ENCODE measurements around the gene PXYLP1. TPM values are rescaled to one million over a fixed set of nuclear protein-coding genes. Genes with fewer than 3 reads are reported as not detected.
A peak's percentile ranks its signal among the peaks of the same experiment; 100 is the strongest.

The PXYLP1 gene
- total and polyA plus RNA-seq, 3 experiments from 2014 or later: 6.6 to 9.5 (median 7.6) TPM

- ChIA-PET CTCF (interaction anchor here (0.9 to 2.5 kb wide), 2 partner anchors 29 to 223 kb away, joined by 3 to 8 read pairs; no protein-coding TSS in a partner anchor), POLR2A (no interaction called here)
- H3K27ac ChIP-seq (ENCODE audit: low read depth, low read length): no peak overlapping the region
- peaks cover 54% of the 10 kb centered on the region for H3K4me1 ChIP-seq (ENCODE audit: insufficient read depth, low read length)
- peak in 1 of 5 donors; percentile 31 for DNase-seq
- Mint-ChIP-seq H3K27me3 (no peaks in the 10 kb centered on the region), H3K4me1 (peaks cover 48 to 84% (median 59%) of the 10 kb centered on the region in 3 donors), H3K27ac (peak overlapping the region in 7 of 8 donors; percentile 16 to 85 (median 81)), H3K4me3 (peak overlapping the region in 5 of 7 donors; percentile 0 to 43 (median 31)), H3K9me3 (no peaks in the 10 kb centered on the region), H3K36me3 (peaks cover 0 to 16% (median 16%) of the 10 kb centered on the region in 3 donors)
- no peaks in the 10 kb centered on the region for H3K36me3 ChIP-seq (ENCODE audit: insufficient read depth, low read length)
- no peak overlapping the region for H3K4me3 ChIP-seq (ENCODE audit: low read length)
- no peaks in the 10 kb centered on the region for H3K27me3 ChIP-seq (ENCODE audit: insufficient read depth, low read length, poor library complexity, severe bottlenecking)
- H3K9me3 ChIP-seq (ENCODE audit: low read length): no peaks in the 10 kb centered on the region
Measured at GRCh38 chr3:141237701-141238521, 6.3 kb downstream of the PXYLP1 start.

- no peaks in the 10 kb centered on the region for H3K27me3 ChIP-seq (ENCODE audit: insufficient read depth, low read length, poor library complexity, severe bottlenecking)
- DNase-seq: no peak
- Mint-ChIP-seq H3K27me3 (no peaks in the 10 kb centered on the region), H3K4me3 (no peak overlapping the region), H3K9me3 (no peaks in the 10 kb centered on the region), H3K4me1 (peaks cover 45 to 74% (median 51%) of the 10 kb centered on the region in 3 donors), H3K27ac (peak overlapping the region in 2 of 8 donors; percentile 35 to 47), H3K36me3 (peaks cover 0 to 19% (median 16%) of the 10 kb centered on the region in 3 donors)
- H3K9me3 ChIP-seq (ENCODE audit: low read length): no peaks in the 10 kb centered on the region
- no peak overlapping the region for H3K27ac ChIP-seq (ENCODE audit: low read depth, low read length)
- no peaks in the 10 kb centered on the region for H3K36me3 ChIP-seq (ENCODE audit: insufficient read depth, low read length)
- CTCF ChIA-PET: interaction anchor here (1.0 to 1.4 kb wide), 3 partner anchors 8 to 40 kb away, joined by 3 to 4 read pairs (median 3); partner anchors contain the start of gene PXYLP1
- H3K4me1 ChIP-seq (ENCODE audit: insufficient read depth, low read length): peaks cover 47% of the 10 kb centered on the region
- H3K4me3 ChIP-seq (ENCODE audit: low read length): no peak overlapping the region
- POLR2A ChIA-PET: no interaction called here
Measured at GRCh38 chr3:141239511-141240281, 8.1 kb downstream of the PXYLP1 start.

- peaks cover 43 to 68% (median 46%) of the 10 kb centered on the region in 3 donors for H3K4me1 Mint-ChIP-seq
- peak overlapping the region in 1 of 8 donors; percentile 35 for H3K27ac Mint-ChIP-seq
- peaks cover 0 to 14% (median 14%) of the 10 kb centered on the region in 3 donors for H3K36me3 Mint-ChIP-seq
- H3K27me3 Mint-ChIP-seq: no peaks in the 10 kb centered on the region
- H3K9me3 Mint-ChIP-seq: no peaks in the 10 kb centered on the region
- ChIA-PET POLR2A (no interaction called here), CTCF (interaction anchor here (1.0 to 1.4 kb wide), 4 partner anchors 8 to 39 kb away, joined by 3 to 7 read pairs (median 4); partner anchors contain the start of gene PXYLP1)
- H3K4me3 Mint-ChIP-seq: no peak overlapping the region
- Histone ChIP-seq H3K4me1 (ENCODE audit: insufficient read depth, low read length) (peaks cover 45% of the 10 kb centered on the region), H3K27ac (ENCODE audit: low read depth, low read length) (no peak overlapping the region), H3K36me3 (ENCODE audit: insufficient read depth, low read length) (no peaks in the 10 kb centered on the region), H3K4me3 (ENCODE audit: low read length) (no peak overlapping the region), H3K27me3 (ENCODE audit: insufficient read depth, low read length, poor library complexity, severe bottlenecking) (no peaks in the 10 kb centered on the region), H3K9me3 (ENCODE audit: low read length) (no peaks in the 10 kb centered on the region)
- no peak for DNase-seq
Measured at GRCh38 chr3:141240286-141240685, 8.7 kb downstream of the PXYLP1 start.

GRCh38 chr3:141240687-141241615 lies 9.3 kb downstream of the PXYLP1 start:
- Mint-ChIP-seq H3K36me3 (peaks cover 0 to 14% (median 13%) of the 10 kb centered on the region in 3 donors), H3K9me3 (no peaks in the 10 kb centered on the region), H3K27me3 (no peaks in the 10 kb centered on the region), H3K4me3 (no peak overlapping the region), H3K4me1 (peaks cover 43 to 64% (median 43%) of the 10 kb centered on the region in 3 donors), H3K27ac (peak overlapping the region in 3 of 8 donors; percentile 48 to 79 (median 57))
- H3K27me3 ChIP-seq (ENCODE audit: insufficient read depth, low read length, poor library complexity, severe bottlenecking): no peaks in the 10 kb centered on the region
- H3K4me1 ChIP-seq (ENCODE audit: insufficient read depth, low read length): peaks cover 45% of the 10 kb centered on the region
- no peaks in the 10 kb centered on the region for H3K9me3 ChIP-seq (ENCODE audit: low read length)
- H3K27ac ChIP-seq (ENCODE audit: low read depth, low read length): no peak overlapping the region
- ChIA-PET POLR2A (no interaction called here), CTCF (interaction anchor here (1.0 to 1.4 kb wide), 3 partner anchors 9 to 39 kb away, joined by 3 to 7 read pairs (median 4); partner anchors contain the start of gene PXYLP1)
- no peaks in the 10 kb centered on the region for H3K36me3 ChIP-seq (ENCODE audit: insufficient read depth, low read length)
- DNase-seq: no peak
- no peak overlapping the region for H3K4me3 ChIP-seq (ENCODE audit: low read length)

DNA sequence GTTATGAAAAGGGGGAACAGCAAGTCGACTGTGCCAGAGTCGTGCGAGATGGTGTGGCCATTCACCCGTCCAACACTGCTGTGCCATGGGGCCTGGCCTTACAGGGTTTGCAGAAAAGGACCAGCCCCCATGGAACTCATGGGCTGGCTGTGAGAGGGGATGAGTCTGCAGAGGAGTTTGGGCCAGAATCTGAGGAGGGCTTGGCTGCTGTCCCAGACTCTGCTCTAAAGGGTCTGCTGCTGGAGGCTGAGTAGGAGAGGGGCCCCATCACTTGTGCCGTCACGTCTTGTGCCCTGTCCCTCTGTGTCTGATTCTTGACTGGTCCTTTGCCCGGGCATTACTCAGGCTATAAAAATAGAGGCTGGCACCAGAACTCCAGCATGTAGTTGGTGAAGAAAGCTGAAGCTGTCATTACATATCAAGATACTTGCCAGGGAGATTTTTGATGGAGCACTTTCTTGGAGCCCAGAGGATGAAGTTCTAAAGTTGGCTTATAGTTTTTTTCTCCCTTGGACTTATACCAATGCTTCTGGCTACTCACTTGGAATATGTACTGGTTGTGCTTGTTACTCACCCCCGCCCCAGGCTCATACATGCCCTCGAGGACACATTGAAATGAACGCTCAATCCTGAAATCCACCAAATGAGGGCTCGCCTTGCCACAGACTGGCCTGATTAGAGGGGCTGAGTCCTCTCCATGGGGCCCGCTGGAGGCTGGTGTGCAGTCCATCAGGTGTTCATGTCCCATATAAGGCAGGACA lies 10.2 kb downstream of the PXYLP1 start:
- Mint-ChIP-seq H3K27me3 (no peaks in the 10 kb centered on the region), H3K4me3 (no peak overlapping the region), H3K27ac (peak overlapping the region in 2 of 8 donors; percentile 57 to 79), H3K36me3 (peaks cover 0 to 10% (median 6%) of the 10 kb centered on the region in 3 donors), H3K9me3 (no peaks in the 10 kb centered on the region), H3K4me1 (peaks cover 34 to 57% (median 39%) of the 10 kb centered on the region in 3 donors)
- ChIA-PET CTCF (interaction anchor here (1.8 kb wide), 1 partner anchor 25 kb away, joined by 5 read pairs; no protein-coding TSS in a partner anchor), POLR2A (no interaction called here)
- H3K27ac ChIP-seq (ENCODE audit: low read depth, low read length): no peak overlapping the region
- no peaks in the 10 kb centered on the region for H3K36me3 ChIP-seq (ENCODE audit: insufficient read depth, low read length)
- H3K9me3 ChIP-seq (ENCODE audit: low read length): no peaks in the 10 kb centered on the region
- no peaks in the 10 kb centered on the region for H3K27me3 ChIP-seq (ENCODE audit: insufficient read depth, low read length, poor library complexity, severe bottlenecking)
- H3K4me3 ChIP-seq (ENCODE audit: low read length): no peak overlapping the region
- peaks cover 45% of the 10 kb centered on the region for H3K4me1 ChIP-seq (ENCODE audit: insufficient read depth, low read length)
- DNase-seq: no peak

- Histone ChIP-seq H3K27ac (ENCODE audit: low read depth, low read length) (no peak overlapping the region), H3K36me3 (ENCODE audit: insufficient read depth, low read length) (no peaks in the 10 kb centered on the region), H3K4me3 (ENCODE audit: low read length) (peak overlapping the region; percentile 33), H3K4me1 (ENCODE audit: insufficient read depth, low read length) (peaks cover 39% of the 10 kb centered on the region), H3K9me3 (ENCODE audit: low read length) (no peaks in the 10 kb centered on the region), H3K27me3 (ENCODE audit: insufficient read depth, low read length, poor library complexity, severe bottlenecking) (no peaks in the 10 kb centered on the region)
- Mint-ChIP-seq H3K9me3 (no peaks in the 10 kb centered on the region), H3K4me3 (peak overlapping the region in 3 of 7 donors; percentile 52 to 67 (median 60)), H3K36me3 (peaks cover 0 to 8% (median 6%) of the 10 kb centered on the region in 3 donors), H3K27me3 (no peaks in the 10 kb centered on the region), H3K27ac (peak overlapping the region in 4 of 8 donors; percentile 23 to 88 (median 66)), H3K4me1 (peaks cover 28 to 50% (median 32%) of the 10 kb centered on the region in 3 donors)
- DNase-seq: no peak
- POLR2A ChIA-PET: no interaction called here
- CTCF ChIA-PET: interaction anchor here (0.7 to 2.0 kb wide), 5 partner anchors 11 to 36 kb away, joined by 3 to 14 read pairs (median 4); partner anchors contain the start of gene PXYLP1
Measured at GRCh38 chr3:141242377-141243092, 10.9 kb downstream of the PXYLP1 start.

Data from CD8-positive, alpha-beta memory T cell (primary cell).